Measurements from ENCODE around the gene FXYD5.
A peak's percentile ranks its signal among the peaks of the same experiment; 100 is the strongest.

The FXYD5 gene

DNA sequence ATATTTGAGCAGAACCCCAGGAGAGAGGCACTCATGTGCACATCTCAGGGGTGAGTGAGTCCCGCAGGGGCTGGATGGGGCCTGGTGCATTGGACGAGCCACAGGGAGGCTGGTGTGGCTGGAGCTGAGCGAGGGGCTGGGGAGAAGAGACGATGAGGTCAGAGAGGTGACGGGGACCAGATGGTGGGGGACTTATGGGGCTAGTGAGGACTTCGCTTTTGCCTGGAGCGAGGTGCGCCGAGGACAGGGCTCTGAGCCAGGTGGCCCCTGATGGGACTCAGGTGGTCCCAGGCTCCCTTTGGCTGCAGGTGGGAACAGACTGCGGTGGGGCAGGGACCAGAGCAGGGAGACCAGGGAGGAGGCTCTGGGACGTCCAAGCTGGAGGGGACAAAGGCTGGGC, 45.8 kb upstream of the FXYD5 start:
- TF ChIP-seq, protein P1, sequence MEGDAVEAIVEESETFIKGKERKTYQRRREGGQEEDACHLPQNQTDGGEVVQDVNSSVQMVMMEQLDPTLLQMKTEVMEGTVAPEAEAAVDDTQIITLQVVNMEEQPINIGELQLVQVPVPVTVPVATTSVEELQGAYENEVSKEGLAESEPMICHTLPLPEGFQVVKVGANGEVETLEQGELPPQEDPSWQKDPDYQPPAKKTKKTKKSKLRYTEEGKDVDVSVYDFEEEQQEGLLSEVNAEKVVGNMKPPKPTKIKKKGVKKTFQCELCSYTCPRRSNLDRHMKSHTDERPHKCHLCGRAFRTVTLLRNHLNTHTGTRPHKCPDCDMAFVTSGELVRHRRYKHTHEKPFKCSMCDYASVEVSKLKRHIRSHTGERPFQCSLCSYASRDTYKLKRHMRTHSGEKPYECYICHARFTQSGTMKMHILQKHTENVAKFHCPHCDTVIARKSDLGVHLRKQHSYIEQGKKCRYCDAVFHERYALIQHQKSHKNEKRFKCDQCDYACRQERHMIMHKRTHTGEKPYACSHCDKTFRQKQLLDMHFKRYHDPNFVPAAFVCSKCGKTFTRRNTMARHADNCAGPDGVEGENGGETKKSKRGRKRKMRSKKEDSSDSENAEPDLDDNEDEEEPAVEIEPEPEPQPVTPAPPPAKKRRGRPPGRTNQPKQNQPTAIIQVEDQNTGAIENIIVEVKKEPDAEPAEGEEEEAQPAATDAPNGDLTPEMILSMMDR (IDR thresholded peaks at IDR 0.05; ENCODE audit: borderline replicate concordance, control extremely low read depth, extremely low read depth, insufficient read depth, missing control alignments) = no peak
- no peak for DNase-seq (ENCODE audit: low spot score)
- in situ Hi-C loops (cut with MboI; ENCODE audit: low sequenced_read_pairs, unreplicated experiment) = no loop called here

DNA sequence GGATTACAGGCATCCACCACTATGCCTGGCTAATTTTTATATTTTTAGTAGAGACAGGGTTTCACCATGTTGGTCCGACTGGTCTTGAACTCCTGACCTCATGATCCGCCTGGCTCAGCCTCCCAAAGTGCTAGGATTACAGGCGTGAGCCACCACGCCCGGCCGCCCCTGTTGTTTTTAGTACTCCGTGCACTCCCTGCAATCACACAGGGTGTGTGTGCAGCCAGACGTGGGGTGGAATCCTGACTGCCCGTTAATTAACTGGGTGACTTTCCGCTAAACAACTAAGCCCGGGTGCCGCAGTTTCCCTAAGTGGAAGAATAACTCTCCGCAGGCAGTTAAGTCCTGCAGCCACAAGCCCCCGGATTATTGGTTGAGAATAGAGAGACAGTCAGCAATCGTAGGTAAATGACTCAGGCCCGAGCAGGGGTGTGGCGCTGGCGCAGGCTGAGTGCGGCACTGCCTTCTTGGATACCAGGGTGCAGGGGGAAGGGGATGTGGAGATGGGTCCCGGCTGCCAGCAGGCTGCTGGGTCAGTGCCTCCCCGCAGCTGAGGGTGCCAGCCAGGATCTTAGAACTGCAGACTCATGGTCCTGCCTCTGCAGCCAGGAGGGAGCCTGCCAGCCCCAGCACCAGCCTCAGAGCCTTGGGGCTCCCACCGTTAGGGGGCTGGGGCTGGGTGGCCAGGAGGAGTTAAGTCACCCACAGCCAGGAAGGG, 45.0 kb upstream of the FXYD5 start:
- in situ Hi-C loops (cut with MboI; ENCODE audit: low sequenced_read_pairs, unreplicated experiment) = no loop called here
- DNase-seq (ENCODE audit: low spot score) = no peak
- TF ChIP-seq, protein P1 (IDR thresholded peaks at IDR 0.05; ENCODE audit: borderline replicate concordance, control extremely low read depth, extremely low read depth, insufficient read depth, missing control alignments) = no peak

DNA sequence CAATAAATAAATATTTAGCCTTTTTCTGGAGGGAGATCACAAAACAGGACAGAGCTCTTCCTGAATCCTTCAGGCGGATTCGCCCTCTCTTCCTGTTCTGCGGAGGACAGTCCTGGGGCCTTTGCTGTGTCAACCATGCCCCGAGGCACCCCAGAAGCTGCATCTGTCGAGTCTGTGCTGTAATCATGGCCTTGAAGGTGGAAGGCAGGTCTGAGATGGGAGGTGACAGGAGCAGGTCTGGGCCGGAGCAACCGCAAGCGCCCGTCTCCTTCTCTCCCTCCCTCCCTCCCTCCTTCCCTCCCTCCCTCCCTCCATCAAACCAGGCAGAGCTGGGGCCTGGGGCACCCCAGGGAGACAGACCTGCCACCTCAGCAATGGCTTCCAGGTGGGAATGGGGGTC, 43.6 kb upstream of the FXYD5 start:
- TF ChIP-seq, protein P1 (IDR thresholded peaks at IDR 0.05; ENCODE audit: borderline replicate concordance, control extremely low read depth, extremely low read depth, insufficient read depth, missing control alignments) = no peak
- in situ Hi-C loops (cut with MboI; ENCODE audit: low sequenced_read_pairs, unreplicated experiment) = no loop called here
- no peak for DNase-seq (ENCODE audit: low spot score)

DNA sequence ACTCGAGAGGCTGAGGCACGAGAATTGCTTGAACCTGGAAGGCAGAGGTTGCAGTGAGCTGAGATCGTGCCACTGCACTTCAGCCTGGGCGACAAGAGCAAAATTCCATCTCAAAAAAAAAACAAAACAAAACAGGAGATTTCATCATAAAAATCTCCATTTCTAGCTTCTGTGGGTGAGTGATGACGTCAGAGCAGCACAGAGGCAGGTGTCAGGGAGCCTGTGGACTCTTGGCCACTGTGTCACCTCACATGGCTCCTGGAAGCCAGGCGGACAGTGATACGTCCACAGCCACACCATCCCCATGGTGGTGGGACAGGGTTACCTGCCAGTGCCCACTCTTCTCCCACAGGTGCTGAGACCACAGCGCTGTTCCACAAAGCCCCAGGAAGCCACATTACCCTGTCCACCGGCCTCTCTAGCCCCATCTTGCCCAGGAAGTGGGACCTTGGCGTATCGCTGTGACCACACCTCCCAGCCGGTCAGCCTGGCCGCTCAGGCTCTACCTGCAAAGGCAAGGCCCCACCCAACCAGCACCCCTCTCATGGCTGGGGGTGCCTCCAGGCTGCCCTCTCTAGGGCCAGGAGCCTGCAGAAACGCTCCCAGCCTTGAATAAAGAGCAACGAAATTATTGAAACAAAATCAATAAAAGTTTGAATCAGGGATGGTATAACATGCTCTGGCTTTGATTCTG, 41.4 kb upstream of the FXYD5 start:
- no peak for DNase-seq (ENCODE audit: low spot score)
- in situ Hi-C loops (cut with MboI; ENCODE audit: low sequenced_read_pairs, unreplicated experiment) = no loop called here
- TF ChIP-seq, protein P1 (IDR thresholded peaks at IDR 0.05; ENCODE audit: borderline replicate concordance, control extremely low read depth, extremely low read depth, insufficient read depth, missing control alignments) = no peak

DNA sequence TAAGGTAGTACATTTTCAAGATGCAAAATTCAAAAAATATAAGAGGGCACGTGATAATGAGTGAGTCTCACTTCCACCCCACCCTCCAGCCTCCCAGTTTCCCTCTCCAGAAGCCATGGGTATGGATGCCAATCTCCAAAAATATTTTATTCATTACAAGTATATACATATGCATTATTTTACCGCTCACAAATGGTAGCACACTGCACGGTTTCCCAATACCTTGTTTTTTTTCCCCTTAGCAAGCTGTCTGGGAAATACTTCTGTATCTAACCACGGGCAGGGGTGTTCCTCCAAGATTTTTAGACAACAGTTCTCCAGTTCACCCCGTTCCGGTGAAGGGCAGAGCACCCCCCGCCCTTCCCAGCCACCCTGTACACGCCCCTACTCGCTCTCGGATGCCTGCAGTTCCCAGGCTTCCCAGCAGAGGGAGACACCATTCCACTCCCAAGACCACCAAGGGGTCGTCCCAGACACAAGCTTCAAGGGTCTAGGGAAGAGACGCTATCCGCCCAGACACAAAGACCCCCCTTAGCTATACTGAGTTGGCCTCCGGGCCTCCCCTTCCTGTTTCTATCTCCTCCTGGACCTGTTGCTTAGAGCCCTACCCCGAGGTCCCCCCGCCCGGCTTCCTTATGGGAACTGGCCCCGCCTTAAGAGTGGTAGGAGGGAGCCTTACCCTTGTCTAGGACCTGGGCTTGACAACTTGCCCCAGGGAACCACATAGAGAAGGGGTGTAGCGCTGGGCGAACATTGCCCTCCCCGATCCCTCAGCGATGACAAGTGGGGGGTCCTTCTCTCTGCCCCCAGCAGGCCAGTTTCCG, 40.0 kb upstream of the FXYD5 start:
- in situ Hi-C loops (cut with MboI; ENCODE audit: low sequenced_read_pairs, unreplicated experiment) = no loop called here
- DNase-seq (ENCODE audit: low spot score) = peak; percentile 89
- TF ChIP-seq, protein P1 (IDR thresholded peaks at IDR 0.05; ENCODE audit: borderline replicate concordance, control extremely low read depth, extremely low read depth, insufficient read depth, missing control alignments) = peak; percentile 81

DNA sequence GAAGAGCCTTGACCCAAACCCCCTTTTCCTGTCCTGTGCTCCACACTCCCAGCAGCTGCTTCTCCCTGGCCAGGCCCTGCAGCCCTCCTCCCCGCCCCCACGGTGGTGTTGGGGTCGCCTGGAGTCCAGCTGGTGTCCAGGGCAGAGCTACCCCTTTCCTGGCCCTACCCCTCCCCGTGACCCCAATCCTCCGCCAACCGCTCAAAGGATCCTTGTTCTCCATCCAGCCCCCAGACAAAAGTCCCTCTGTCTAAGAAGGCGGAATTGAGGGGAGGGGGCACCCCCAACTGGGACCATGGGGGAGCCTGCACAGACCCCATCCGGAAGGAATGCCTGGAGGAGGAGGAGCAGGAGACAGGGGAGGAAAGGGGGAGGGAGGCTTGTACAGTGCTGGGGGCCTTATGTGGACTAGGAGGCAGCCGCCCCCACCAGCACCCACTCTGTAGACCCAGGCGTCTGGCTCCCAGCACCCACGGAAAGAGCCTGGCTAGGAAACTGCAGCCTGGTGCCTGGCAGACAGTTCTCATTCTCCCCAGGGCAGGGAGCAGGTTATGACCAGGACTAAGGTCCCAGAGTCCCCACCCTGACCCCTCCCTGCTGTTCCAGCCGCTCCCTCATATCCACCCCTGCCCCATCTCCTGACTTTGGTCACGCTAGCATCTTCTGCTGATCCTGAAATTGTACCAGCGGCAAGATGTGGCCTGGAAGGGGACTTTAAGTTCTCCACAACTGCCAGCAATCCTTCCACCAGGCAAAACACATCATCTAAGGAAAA, 39.2 kb upstream of the FXYD5 start, which contains the start of gene FXYD3:
TSS of gene FXYD3 (plus strand) at position 647 of the 775 bp plus-strand sequence. CDS start 3,554 bp downstream, outside the sequence.
- in situ Hi-C loops (cut with MboI; ENCODE audit: low sequenced_read_pairs, unreplicated experiment) = no loop called here
- no peak for DNase-seq (ENCODE audit: low spot score)
- TF ChIP-seq, protein P1 (IDR thresholded peaks at IDR 0.05; ENCODE audit: borderline replicate concordance, control extremely low read depth, extremely low read depth, insufficient read depth, missing control alignments) = no peak
